GM12878 (cell line): Measurements from ENCODE around the gene SORBS1. TPM values are rescaled to one million over a fixed set of nuclear protein-coding genes. Genes with fewer than 3 reads are reported as not detected.

ENCODE experiments used
- ATAC-seq: fragments of 200-7000 bp; cut with Tn5 transposase; 3 replicates; pipeline ENCODE4 v1.9.1; 2020; ENCODE audit warnings: mild to moderate bottlenecking, moderate library complexity
- BruUV-seq: library from RNA; stranded (reverse); fragments of 400-500 nt; replicated peaks from 2 replicates; lab custom pipeline; 2021; lab: Mats Ljungman, UMichigan
- CTCF ChIA-PET: fragments of 300-600 bp; sonication (Branson Sonifier 250); formaldehyde crosslinking; extraction: SDS; loops from one replicate; lab custom pipeline; 2021; ENCODE audit warnings: inconsistent platforms; lab: Yijun Ruan, JAX
- POLR2A ChIA-PET: fragments of 350-600 bp; formaldehyde crosslinking; extraction: SDS; loops from one replicate; lab custom pipeline; 2021; ENCODE audit warnings: inconsistent platforms; lab: Charles Lee
- RAD21 ChIA-PET: fragments of 300-600 bp; sonication (Branson Sonifier 250); formaldehyde crosslinking; loops from one replicate; lab custom pipeline; 2023; ENCODE audit warnings: antibody characterized with exemption; ENCODE audit not compliant: unreplicated experiment; lab: Charles Lee
- SMC1A ChIA-PET: fragments of 300-600 bp; sonication (Branson Sonifier 250); formaldehyde crosslinking; loops from one replicate; lab custom pipeline; 2023; ENCODE audit not compliant: unreplicated experiment, uncharacterized antibody; lab: Charles Lee
- DNase-seq: peaks from one replicate; pipeline ENCODE4 v3.0.0-alpha.2; 2011; ENCODE audit warnings: low read depth, low spot score
- FAIRE-seq: peaks from 3 replicates; lab custom pipeline; 2011; peaks lifted over from hg19 to GRCh38; lab: Jason Lieb, UNC
- H2AFZ ChIP-seq: 2 replicates; pipeline ENCODE4 v1.6.0; 2011; ENCODE audit warnings: low read depth, low read length, control low read depth; ENCODE audit not compliant: control insufficient read depth
- H3K27ac ChIP-seq: 2 replicates; pipeline ENCODE4 v1.5.1; 2011; ENCODE audit warnings: control low read depth; ENCODE audit not compliant: control insufficient read depth, insufficient read depth
- H3K27me3 ChIP-seq, 2 experiments: replicated peaks in 1 of 2; 2 replicates each; pipeline versions ENCODE4 v1.6.0 to v1.6.1; 2011; ENCODE audit warnings: low read length in 1 of 2; ENCODE audit not compliant: control insufficient read depth in 2 of 2, insufficient read depth in 2 of 2
- H3K36me3 ChIP-seq, 2 experiments: 2 replicates each; pipeline ENCODE4 v1.5.1; 2011; ENCODE audit warnings: low read length in 1 of 2; ENCODE audit not compliant: control insufficient read depth in 2 of 2, insufficient read depth in 2 of 2
- H3K4me1 ChIP-seq: 2 replicates; pipeline ENCODE4 v1.6.1; 2011; ENCODE audit warnings: mild to moderate bottlenecking, low read length, moderate library complexity, mixed read lengths; ENCODE audit not compliant: control insufficient read depth, insufficient read depth
- H3K4me2 ChIP-seq: 2 replicates; pipeline ENCODE4 v1.6.0; 2011; ENCODE audit warnings: control low read depth; ENCODE audit not compliant: control insufficient read depth, insufficient read depth
- H3K4me3 ChIP-seq: fragments of 200-600 bp; sonication (generic); 2 replicates; pipeline ENCODE4 v1.5.1; 2016
- H3K79me2 ChIP-seq: 2 replicates; pipeline ENCODE4 v1.6.0; 2011; ENCODE audit warnings: low read length; ENCODE audit not compliant: control insufficient read depth, insufficient read depth
- H3K9ac ChIP-seq: 2 replicates; pipeline ENCODE4 v1.8.0; 2011; ENCODE audit warnings: low read length, control low read depth, mixed read lengths; ENCODE audit not compliant: control insufficient read depth, insufficient read depth
- H3K9me3 ChIP-seq: replicated peaks from 3 replicates; pipeline ENCODE4 v1.5.1; 2011; ENCODE audit warnings: mild to moderate bottlenecking, low read length; ENCODE audit not compliant: control insufficient read depth, insufficient read depth
- H4K20me1 ChIP-seq: 2 replicates; pipeline ENCODE4 v1.6.0; 2011; ENCODE audit not compliant: control insufficient read depth, insufficient read depth
- PAX8 ChIP-seq: fragments of 450-650 bp; IDR thresholded peaks from 2 replicates; pipeline ENCODE4 v1.6.1; 2017; ENCODE audit warnings: mild to moderate bottlenecking, moderate library complexity
- RCOR1 ChIP-seq: conservative IDR thresholded peaks from 2 replicates; pipeline ENCODE4 v1.6.1; 2012; ENCODE audit warnings: low read depth, low read length, improper control_type of control experiment
- SMAD5 ChIP-seq: IDR thresholded peaks from 2 replicates; pipeline ENCODE4 v1.6.1; 2016; ENCODE audit warnings: antibody characterized with exemption, low read depth
- WGBS: methylation state at CpG from one replicate; pipeline ENCODE4 v1.1.6; 2016; ENCODE audit warnings: low lambda C conversion rate; ENCODE audit not compliant: insufficient replicate concordance, insufficient coverage; ENCODE audit errors: missing lambda C conversion rate; 5-methylcytosine and 5-hydroxymethylcytosine counted together
- in situ Hi-C: fragments of 300-500 bp; cut with MboI; formaldehyde crosslinking; loops from 9 replicates; pipeline ENCODE4 v1.14.3; 2018; ENCODE audit warnings: mixed read lengths
- intact Hi-C: fragments of 100-400 bp; cut with micrococcal nuclease; formaldehyde crosslinking; loops from one replicate; pipeline ENCODE4 v1.14.2; 2022; ENCODE audit not compliant: unreplicated experiment
- polyA plus RNA-seq, 11 experiments: library from polyadenylated mRNA; depleted of rRNA in 4 of 11; unstranded in 6 of 11; stranded (reverse) in 5 of 11; fragments of >200 nt; fragmentation: Nextera tagmentation in 4 of 11; fragmentation: Illumina TruSeq in 1 of 11; extraction: Ambion mirVana in 4 of 11; extraction: Trizol in 1 of 11; gene quantifications; 1 replicate in 1 of 11; 2 replicates in 10 of 11; pipeline versions ENCODE4 v1.2.1 to v1.2.3, GENCODE V29; 2011 to 2016; ENCODE audit warnings: inconsistent platforms in 2 of 11, missing spikeins in 2 of 11, low read depth in 1 of 11
- total RNA-seq, 4 experiments: library from RNA; depleted of rRNA in 3 of 4; stranded (reverse); fragments of >200 nt in 3 of 4; fragmentation: Illumina TruSeq in 1 of 4; extraction: Trizol in 1 of 4; gene quantifications; 2 replicates each; pipeline versions ENCODE4 v1.2.1 to v1.2.3, GENCODE V29; 2013 to 2021
- TF ChIP-seq, protein P1 (sequence below): fragments of 450-650 bp; formaldehyde crosslinking; IDR thresholded peaks from 2 replicates; pipeline ENCODE4 v1.5.0; 2022; ENCODE audit warnings: mild to moderate bottlenecking, missing genetic modification characterization

Gene SORBS1
- total and polyA plus RNA-seq, 10 of the 15 experiments (the other 5 are each of a cell fraction or from before 2014, with no cell fraction given), result 0.13 to 0.75 (median 0.39) TPM

DNA sequence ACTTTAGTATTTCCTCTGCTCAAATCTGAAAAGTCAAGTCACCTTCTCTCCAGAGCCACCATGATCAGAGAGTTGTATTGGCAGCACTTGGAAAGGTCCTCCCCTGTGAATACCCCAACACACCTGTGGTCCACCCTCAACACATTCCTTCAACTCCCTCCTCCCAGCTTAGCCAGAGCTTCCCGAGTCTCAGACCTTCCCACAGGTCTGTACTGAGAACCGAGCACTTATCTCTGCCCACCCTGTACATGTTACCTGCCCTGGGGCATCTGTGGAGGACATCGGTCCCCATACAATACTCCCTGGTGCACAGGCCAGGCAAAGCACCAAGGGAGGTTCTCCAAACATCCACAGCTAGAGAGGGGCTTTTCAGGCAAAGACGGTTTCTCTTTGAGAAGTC lies 30.6 kb downstream of the SORBS1 start:
- H3K4me2 ChIP-seq, result no peak overlapping the region
- POLR2A ChIA-PET, result interaction anchor here (0.9 kb wide), 1 partner anchor 12 kb away, joined by 3 read pairs; no protein-coding TSS in a partner anchor
- no peaks in the 10 kb centered on the region for H3K36me3 ChIP-seq
- in situ Hi-C loops, result no loop called here
- WGBS, result 28% methylated on average over 4 of the region's 4 CpGs
- CTCF ChIA-PET, result no interaction called here
- no peak overlapping the region for H3K27ac ChIP-seq
- RAD21 ChIA-PET, result no interaction called here
- H2AFZ ChIP-seq, result no peak overlapping the region
- BruUV-seq, result no TSS peak
- no peaks in the 10 kb centered on the region; the same call in 2 of the 3 replicates for H3K9me3 ChIP-seq
- FAIRE-seq, result no peak
- H4K20me1 ChIP-seq, result no peaks in the 10 kb centered on the region
- intact Hi-C loops, result no loop called here
- H3K4me1 ChIP-seq, result no peaks in the 10 kb centered on the region
- TF ChIP-seq RCOR1 (no peak), SMAD5 (no peak), PAX8 (no peak)
- TF ChIP-seq, protein P1, sequence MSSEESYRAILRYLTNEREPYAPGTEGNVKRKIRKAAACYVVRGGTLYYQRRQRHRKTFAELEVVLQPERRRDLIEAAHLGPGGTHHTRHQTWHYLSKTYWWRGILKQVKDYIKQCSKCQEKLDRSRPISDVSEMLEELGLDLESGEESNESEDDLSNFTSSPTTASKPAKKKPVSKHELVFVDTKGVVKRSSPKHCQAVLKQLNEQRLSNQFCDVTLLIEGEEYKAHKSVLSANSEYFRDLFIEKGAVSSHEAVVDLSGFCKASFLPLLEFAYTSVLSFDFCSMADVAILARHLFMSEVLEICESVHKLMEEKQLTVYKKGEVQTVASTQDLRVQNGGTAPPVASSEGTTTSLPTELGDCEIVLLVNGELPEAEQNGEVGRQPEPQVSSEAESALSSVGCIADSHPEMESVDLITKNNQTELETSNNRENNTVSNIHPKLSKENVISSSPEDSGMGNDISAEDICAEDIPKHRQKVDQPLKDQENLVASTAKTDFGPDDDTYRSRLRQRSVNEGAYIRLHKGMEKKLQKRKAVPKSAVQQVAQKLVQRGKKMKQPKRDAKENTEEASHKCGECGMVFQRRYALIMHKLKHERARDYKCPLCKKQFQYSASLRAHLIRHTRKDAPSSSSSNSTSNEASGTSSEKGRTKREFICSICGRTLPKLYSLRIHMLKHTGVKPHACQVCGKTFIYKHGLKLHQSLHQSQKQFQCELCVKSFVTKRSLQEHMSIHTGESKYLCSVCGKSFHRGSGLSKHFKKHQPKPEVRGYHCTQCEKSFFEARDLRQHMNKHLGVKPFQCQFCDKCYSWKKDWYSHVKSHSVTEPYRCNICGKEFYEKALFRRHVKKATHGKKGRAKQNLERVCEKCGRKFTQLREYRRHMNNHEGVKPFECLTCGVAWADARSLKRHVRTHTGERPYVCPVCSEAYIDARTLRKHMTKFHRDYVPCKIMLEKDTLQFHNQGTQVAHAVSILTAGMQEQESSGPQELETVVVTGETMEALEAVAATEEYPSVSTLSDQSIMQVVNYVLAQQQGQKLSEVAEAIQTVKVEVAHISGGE (CRISPR knock-in tag), result no peak
- no peak overlapping the region for H3K9ac ChIP-seq
- no peaks in the 10 kb centered on the region for H3K79me2 ChIP-seq
- H3K4me3 ChIP-seq, result no peak overlapping the region
- no peak for DNase-seq
- H3K27me3 ChIP-seq, result peaks cover 0 to 2% of the 10 kb centered on the region in 2 experiments; a peak in 1 of 4 replicates
- no peak for ATAC-seq
- SMC1A ChIA-PET, result no interaction called here
